Hepatocyte (in vitro differentiated cells): ENCODE measurements around the gene FABP2. TPM values are rescaled to one million over a fixed set of nuclear protein-coding genes. Genes with fewer than 3 reads are reported as not detected.
"Not testable (repeated sequence)": the region's sequence is repeated elsewhere in the genome, so short reads cannot be mapped to it uniquely, and the experiment has no call there.

Experiments
- DNase-seq: peaks from one replicate; pipeline ENCODE4 v3.0.0-alpha.2; 2016; ENCODE audit warnings: low spot score
- H2AFZ ChIP-seq: fragments of 200-600 bp; sonication (generic); 2 replicates; pipeline ENCODE4 v1.6.0; 2016; ENCODE audit warnings: antibody characterized with exemption, mild to moderate bottlenecking
- H3K27ac ChIP-seq: fragments of 200-600 bp; sonication (generic); 2 replicates; pipeline ENCODE4 v1.5.1; 2016; ENCODE audit warnings: mild to moderate bottlenecking
- H3K27me3 ChIP-seq: fragments of 200-600 bp; sonication (generic); 2 replicates; pipeline ENCODE4 v1.6.1; 2016
- H3K36me3 ChIP-seq: fragments of 200-600 bp; sonication (generic); replicated peaks from 2 replicates; pipeline ENCODE4 v1.5.1; 2016; ENCODE audit warnings: low read depth; ENCODE audit not compliant: insufficient read depth
- H3K4me1 ChIP-seq: fragments of 200-600 bp; sonication (generic); 2 replicates; pipeline ENCODE4 v1.5.1; 2016; ENCODE audit warnings: mild to moderate bottlenecking, moderate library complexity; ENCODE audit not compliant: insufficient read depth
- H3K4me2 ChIP-seq: fragments of 200-600 bp; sonication (generic); 2 replicates; pipeline ENCODE4 v1.6.0; 2016
- H3K4me3 ChIP-seq: fragments of 200-600 bp; sonication (generic); 2 replicates; pipeline ENCODE4 v1.5.1; 2016; ENCODE audit warnings: mild to moderate bottlenecking
- H3K79me2 ChIP-seq: fragments of 200-600 bp; sonication (generic); 2 replicates; pipeline ENCODE4 v1.6.0; 2017; ENCODE audit warnings: mild to moderate bottlenecking
- H3K9me2 ChIP-seq: fragments of 200-600 bp; sonication (generic); replicated peaks from 2 replicates; pipeline ENCODE4 v1.6.0; 2017; ENCODE audit warnings: mild to moderate bottlenecking; ENCODE audit not compliant: insufficient read depth
- H3K9me3 ChIP-seq: fragments of 200-600 bp; sonication (generic); 2 replicates; pipeline ENCODE4 v1.5.1; 2016; ENCODE audit warnings: low read depth, mild to moderate bottlenecking
- H4K20me1 ChIP-seq: fragments of 200-600 bp; sonication (generic); 2 replicates; pipeline ENCODE4 v1.6.0; 2016; ENCODE audit warnings: mild to moderate bottlenecking; ENCODE audit not compliant: insufficient read depth, poor library complexity, severe bottlenecking
- EZH2 ChIP-seq: fragments of 200-600 bp; sonication (generic); IDR thresholded peaks from 2 replicates; pipeline ENCODE4 v1.6.1; 2016; ENCODE audit warnings: antibody characterized with exemption, mild to moderate bottlenecking, borderline replicate concordance
- EZH2phosphoT487 ChIP-seq: fragments of 200-600 bp; sonication (generic); IDR thresholded peaks from one replicate; pipeline ENCODE4 v1.6.1; 2018; ENCODE audit warnings: antibody characterized with exemption, mild to moderate bottlenecking, low read depth, moderate library complexity; ENCODE audit not compliant: unreplicated experiment, severe bottlenecking
- WGBS: methylation state at CpG from one replicate; pipeline ENCODE4 v1.1.6; 2016; ENCODE audit warnings: low lambda C conversion rate; ENCODE audit errors: missing lambda C conversion rate; 5-methylcytosine and 5-hydroxymethylcytosine counted together
- polyA plus RNA-seq: library from polyadenylated mRNA; unstranded; fragments of >200 nt; fragmentation: Nextera tagmentation; extraction: Ambion mirVana; gene quantifications from 2 replicates; pipeline ENCODE4 v1.2.1, GENCODE V29; 2016
- total RNA-seq: library from RNA; depleted of rRNA; stranded (reverse); fragments of >200 nt; gene quantifications from 2 replicates; pipeline ENCODE4 v1.2.3, GENCODE V29; 2014
- TF ChIP-seq, protein P1 (sequence below): fragments of 200-600 bp; sonication (generic); IDR thresholded peaks from 2 replicates; pipeline ENCODE4 v1.5.1; 2016; ENCODE audit warnings: antibody characterized with exemption, mild to moderate bottlenecking; ENCODE audit not compliant: poor library complexity

The FABP2 gene
- total and polyA plus RNA-seq, 2 experiments from 2014 or later: 7.0 to 10.7 TPM

DNA sequence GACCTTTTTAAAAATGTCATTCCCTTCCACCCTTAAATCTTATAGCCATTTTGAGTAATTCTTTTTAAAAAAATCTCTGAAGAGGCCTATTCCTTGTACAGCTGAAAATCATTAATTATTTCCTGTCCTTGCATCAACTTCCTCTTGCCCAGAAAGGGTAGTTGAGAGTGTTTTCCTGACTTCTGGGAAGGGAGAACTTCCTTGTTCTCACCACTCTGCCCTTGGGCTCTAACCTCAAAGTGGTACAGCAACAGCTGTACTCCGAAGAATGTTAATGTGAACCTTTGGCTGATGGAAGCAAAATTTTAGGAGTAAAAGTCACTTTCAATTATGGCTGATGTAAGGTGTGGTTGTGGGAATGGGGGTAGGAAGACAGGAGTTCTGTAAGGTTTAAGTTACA lies 15.1 kb upstream of the FABP2 start:
- H3K9me3 ChIP-seq: no peaks in the 10 kb centered on the region
- H3K4me1 ChIP-seq: no peaks in the 10 kb centered on the region
- H2AFZ ChIP-seq: no peak overlapping the region
- no peaks in the 10 kb centered on the region for H4K20me1 ChIP-seq
- no peak overlapping the region for H3K4me3 ChIP-seq
- H3K36me3 ChIP-seq: no peaks in the 10 kb centered on the region
- no peak overlapping the region for H3K27ac ChIP-seq
- H3K4me2 ChIP-seq: no peak overlapping the region
- no peaks in the 10 kb centered on the region for H3K27me3 ChIP-seq
- WGBS: 71% methylated on average over 1 of the region's 1 CpG
- no peaks in the 10 kb centered on the region for H3K79me2 ChIP-seq
- no peaks in the 10 kb centered on the region for H3K9me2 ChIP-seq
- TF ChIP-seq EZH2phosphoT487 (no peak), EZH2 (no peak)
- TF ChIP-seq, protein P1, sequence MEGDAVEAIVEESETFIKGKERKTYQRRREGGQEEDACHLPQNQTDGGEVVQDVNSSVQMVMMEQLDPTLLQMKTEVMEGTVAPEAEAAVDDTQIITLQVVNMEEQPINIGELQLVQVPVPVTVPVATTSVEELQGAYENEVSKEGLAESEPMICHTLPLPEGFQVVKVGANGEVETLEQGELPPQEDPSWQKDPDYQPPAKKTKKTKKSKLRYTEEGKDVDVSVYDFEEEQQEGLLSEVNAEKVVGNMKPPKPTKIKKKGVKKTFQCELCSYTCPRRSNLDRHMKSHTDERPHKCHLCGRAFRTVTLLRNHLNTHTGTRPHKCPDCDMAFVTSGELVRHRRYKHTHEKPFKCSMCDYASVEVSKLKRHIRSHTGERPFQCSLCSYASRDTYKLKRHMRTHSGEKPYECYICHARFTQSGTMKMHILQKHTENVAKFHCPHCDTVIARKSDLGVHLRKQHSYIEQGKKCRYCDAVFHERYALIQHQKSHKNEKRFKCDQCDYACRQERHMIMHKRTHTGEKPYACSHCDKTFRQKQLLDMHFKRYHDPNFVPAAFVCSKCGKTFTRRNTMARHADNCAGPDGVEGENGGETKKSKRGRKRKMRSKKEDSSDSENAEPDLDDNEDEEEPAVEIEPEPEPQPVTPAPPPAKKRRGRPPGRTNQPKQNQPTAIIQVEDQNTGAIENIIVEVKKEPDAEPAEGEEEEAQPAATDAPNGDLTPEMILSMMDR: no peak
- no peak for DNase-seq

DNA sequence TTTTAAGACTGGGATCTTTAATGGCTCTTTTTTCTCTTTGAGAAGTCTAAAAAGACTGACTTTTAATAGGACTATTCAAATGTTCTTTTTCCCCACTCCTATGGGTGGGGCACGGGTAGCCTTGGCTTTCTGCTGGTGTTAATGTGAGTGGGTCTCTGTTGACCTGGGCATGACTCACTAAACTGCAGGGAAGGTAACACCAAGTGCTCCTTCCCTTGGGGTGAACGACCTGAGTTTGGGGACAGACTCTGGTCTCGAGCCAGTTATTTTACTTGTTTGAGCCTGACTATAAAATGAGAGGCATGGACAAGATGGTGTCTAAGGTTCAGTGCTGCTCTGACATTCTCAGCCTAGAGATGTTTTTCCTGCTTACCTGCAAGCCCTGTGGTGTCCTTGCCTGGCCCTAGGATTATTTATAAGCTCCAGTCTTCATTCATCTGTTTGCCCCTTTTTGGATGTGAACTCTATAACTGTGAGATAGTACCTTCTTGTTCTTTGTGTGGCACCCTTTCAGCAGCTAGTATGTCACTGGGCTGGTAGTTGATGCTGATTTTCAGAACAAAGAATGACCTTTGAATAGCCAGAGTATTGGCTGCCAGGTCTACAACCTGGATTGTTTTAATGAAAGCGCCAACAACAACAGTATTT lies 14.5 kb upstream of the FABP2 start:
- not testable (repeated sequence) for H3K27ac ChIP-seq
- WGBS: 90% methylated on average over 4 of the region's 4 CpGs

DNA sequence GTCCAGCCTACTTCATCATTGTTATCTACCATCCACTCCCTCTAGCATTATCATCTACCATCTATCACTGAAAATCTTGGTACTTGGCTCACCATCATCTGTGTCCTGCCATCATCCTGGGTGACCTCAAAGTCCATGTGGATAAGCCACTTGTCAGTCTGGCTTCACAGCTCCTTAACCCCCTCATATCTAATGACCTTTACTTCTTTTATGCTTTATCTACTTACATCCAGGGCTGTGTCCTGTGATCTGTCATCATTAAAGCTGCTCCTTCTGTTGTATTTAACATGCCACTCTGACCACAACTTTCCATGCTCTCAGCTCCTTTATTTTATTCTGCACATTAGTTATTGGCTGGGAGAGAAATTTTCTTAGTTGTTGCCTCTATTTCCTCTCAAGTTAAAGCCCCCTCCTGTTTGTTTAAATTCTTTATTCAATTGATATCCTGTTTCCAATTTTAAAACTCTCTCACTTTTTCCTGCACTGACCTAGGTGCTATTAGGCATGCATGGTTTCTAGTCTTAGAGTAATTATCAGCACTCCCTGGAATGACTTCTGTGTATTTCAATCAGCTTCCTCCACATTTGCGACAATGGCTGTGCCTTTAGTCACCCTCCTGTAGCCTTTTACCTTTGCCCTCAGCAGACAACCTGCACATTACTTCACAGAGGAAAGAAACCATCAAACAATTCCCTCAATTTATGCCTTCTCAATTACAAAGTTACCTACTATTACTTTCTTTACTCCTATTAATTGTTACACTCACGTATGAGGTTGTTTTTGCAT lies 8.1 kb upstream of the FABP2 start:
- no peak overlapping the region for H2AFZ ChIP-seq
- TF ChIP-seq, protein P1: no peak
- TF ChIP-seq EZH2 (no peak), EZH2phosphoT487 (no peak)
- H3K4me3 ChIP-seq: no peak overlapping the region
- no peak overlapping the region for H3K4me2 ChIP-seq
- H3K27ac ChIP-seq: no peak overlapping the region
- H3K9me2 ChIP-seq: no peaks in the 10 kb centered on the region
- H3K9me3 ChIP-seq: no peaks in the 10 kb centered on the region
- no peaks in the 10 kb centered on the region for H3K36me3 ChIP-seq
- 46% methylated on average over 2 of the region's 2 CpGs for WGBS
- no peaks in the 10 kb centered on the region for H4K20me1 ChIP-seq
- no peaks in the 10 kb centered on the region for H3K79me2 ChIP-seq
- H3K4me1 ChIP-seq: no peaks in the 10 kb centered on the region
- DNase-seq: no peak
- no peaks in the 10 kb centered on the region for H3K27me3 ChIP-seq

More for the DNA sequence above, 14.5 kb upstream of the FABP2 start:
- not testable (repeated sequence) for H3K9me3 ChIP-seq, H2AFZ ChIP-seq, H3K4me2 ChIP-seq, H3K27me3 ChIP-seq, DNase-seq, H3K4me3 ChIP-seq, H3K36me3 ChIP-seq, H4K20me1 ChIP-seq, H3K4me1 ChIP-seq, H3K9me2 ChIP-seq, H3K79me2 ChIP-seq

DNA sequence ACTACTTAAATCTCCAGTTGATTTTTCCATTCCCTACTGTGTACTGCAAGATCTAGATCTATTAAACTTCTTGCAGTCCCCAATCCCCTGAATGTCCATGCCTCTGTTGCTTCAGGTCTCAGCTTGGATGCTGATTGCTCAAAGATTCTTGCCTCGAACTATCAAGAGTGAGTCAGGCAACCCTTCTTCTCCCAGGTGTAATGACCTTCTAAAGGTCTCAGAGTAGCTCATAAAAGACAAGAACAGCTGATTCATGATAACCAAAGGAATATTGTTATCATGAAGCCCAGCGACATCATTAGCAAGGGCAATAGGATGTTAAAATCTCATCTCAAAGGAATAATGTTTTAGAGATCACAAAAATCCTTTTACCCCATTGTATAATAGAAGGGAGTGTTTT lies 6.8 kb upstream of the FABP2 start:
- Histone ChIP-seq H3K27ac (no peak overlapping the region), H3K36me3 (no peaks in the 10 kb centered on the region), H3K4me1 (no peaks in the 10 kb centered on the region), H3K27me3 (no peaks in the 10 kb centered on the region), H2AFZ (no peak overlapping the region), H3K9me3 (no peaks in the 10 kb centered on the region), H3K9me2 (no peaks in the 10 kb centered on the region), H3K79me2 (no peaks in the 10 kb centered on the region), H3K4me3 (no peak overlapping the region), H4K20me1 (no peaks in the 10 kb centered on the region), H3K4me2 (no peak overlapping the region)
- TF ChIP-seq EZH2 (no peak), EZH2phosphoT487 (no peak)
- TF ChIP-seq, protein P1: no peak
- WGBS: 84% methylated on average over 2 of the region's 2 CpGs
- no peak for DNase-seq
